Neural crest cell (in vitro differentiated cells): Measurements from ENCODE around the gene TMEM200C. TPM values are rescaled to one million over a fixed set of nuclear protein-coding genes. Genes with fewer than 3 reads are reported as not detected.

ENCODE experiments used
- DNase-seq: peaks from one replicate; pipeline ENCODE4 v3.0.0; 2021; ENCODE audit warnings: low read depth, mixed read lengths, low spot score
- H3K27ac Mint-ChIP-seq: one replicate; pipeline ENCODE4 v1.8.0; 2021; ENCODE audit warnings: mild to moderate bottlenecking, mixed read lengths; ENCODE audit not compliant: unreplicated experiment
- H3K27me3 Mint-ChIP-seq: 2 replicates; pipeline ENCODE4 v1.8.0; 2021; ENCODE audit warnings: low read depth, mild to moderate bottlenecking, mixed read lengths
- H3K36me3 Mint-ChIP-seq: 2 replicates; pipeline ENCODE4 v1.8.0; 2021; ENCODE audit warnings: low read depth, mild to moderate bottlenecking, mixed read lengths
- H3K4me1 Mint-ChIP-seq: 2 replicates; pipeline ENCODE4 v1.8.0; 2021; ENCODE audit warnings: mixed read lengths
- H3K4me3 Mint-ChIP-seq: one replicate; pipeline ENCODE4 v1.8.0; 2021; ENCODE audit warnings: mild to moderate bottlenecking, mixed read lengths
- H3K9me3 Mint-ChIP-seq: 2 replicates; pipeline ENCODE4 v1.8.0; 2021; ENCODE audit warnings: mixed read lengths
- CTCF ChIP-seq: fragments of 200-600 bp; sonication (generic); conservative IDR thresholded peaks from 2 replicates; pipeline ENCODE4 v1.5.0; 2021; ENCODE audit warnings: antibody characterized with exemption, mild to moderate bottlenecking
- long read RNA-seq: library from polyadenylated mRNA; unstranded; transcript quantifications from one replicate; pipeline ENCODE4 v2.0.0, GENCODE V29; 2020
- total RNA-seq: library from RNA; stranded (reverse); gene quantifications from 2 replicates; pipeline ENCODE4 v1.2.1, GENCODE V29; 2021

TMEM200C gene
- 24.2 and 26.1 TPM in 2 replicates for total RNA-seq
- long read RNA-seq, partial matches to known transcripts, result 0 of 3 reads
- long read RNA-seq, other reads (novel, unspliced or antisense), result 3 of 3 reads

DNA sequence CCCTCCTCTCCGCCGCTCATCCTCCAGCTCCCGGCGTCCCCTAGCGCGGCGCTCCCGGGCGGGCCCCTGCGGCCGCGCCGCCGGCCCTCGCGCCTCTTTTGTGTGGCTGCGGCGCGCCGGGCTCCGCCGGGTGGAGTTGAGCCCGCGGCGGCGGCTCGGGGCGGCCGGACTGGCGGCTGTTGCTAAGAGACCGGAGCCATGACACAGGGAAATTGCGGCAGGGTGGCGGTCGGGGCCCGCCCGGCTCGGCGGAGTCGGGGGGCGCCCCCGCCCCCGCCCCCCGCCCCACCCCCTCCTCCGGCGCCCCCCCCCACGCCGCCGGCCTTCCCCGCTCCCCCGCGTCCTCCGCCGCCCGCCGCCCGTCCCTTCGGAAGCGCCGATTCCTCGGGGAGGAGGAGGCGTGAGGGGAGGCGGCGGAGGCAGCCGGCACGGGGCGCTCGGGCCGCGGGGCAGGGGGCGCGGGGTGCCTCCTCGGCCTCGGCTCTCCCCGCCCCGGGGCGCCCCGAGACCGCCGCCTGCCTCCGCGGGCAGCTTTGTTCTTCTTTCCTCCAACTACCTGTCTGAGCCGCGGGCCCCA, at the start of gene TMEM200C:
Gene TMEM200C, minus strand, starts transcription at position 224 of the 577 bp plus-strand sequence. CDS start 3,459 bp downstream, outside the sequence.
- H3K9me3 Mint-ChIP-seq, result no peaks in the 10 kb centered on the region
- peaks cover 62% of the 10 kb centered on the region for H3K4me1 Mint-ChIP-seq
- peaks cover 19% of the 10 kb centered on the region for H3K36me3 Mint-ChIP-seq
- peak within 1 kb of the TSS; percentile 98 for H3K4me3 Mint-ChIP-seq
- TF ChIP-seq CTCF, result no peak
- peak within 1 kb of the TSS; percentile 99 for H3K27ac Mint-ChIP-seq
- DNase-seq, result peak; percentile 56
- no peaks in the 10 kb centered on the region for H3K27me3 Mint-ChIP-seq

GRCh38 chr18:5944448-5944847, 49.1 kb upstream of the TMEM200C start:
- no peak overlapping the region for H3K27ac Mint-ChIP-seq
- TF ChIP-seq CTCF, result no peak
- no peaks in the 10 kb centered on the region for H3K36me3 Mint-ChIP-seq
- H3K4me3 Mint-ChIP-seq, result no peak overlapping the region
- no peaks in the 10 kb centered on the region for H3K27me3 Mint-ChIP-seq
- DNase-seq, result no peak
- no peaks in the 10 kb centered on the region for H3K9me3 Mint-ChIP-seq
- H3K4me1 Mint-ChIP-seq, result peaks cover 33% of the 10 kb centered on the region

GRCh38 chr18:5943514-5943913, 48.2 kb upstream of the TMEM200C start:
- Mint-ChIP-seq H3K4me3 (no peak overlapping the region), H3K9me3 (no peaks in the 10 kb centered on the region), H3K27me3 (no peaks in the 10 kb centered on the region), H3K4me1 (peaks cover 31% of the 10 kb centered on the region), H3K36me3 (no peaks in the 10 kb centered on the region), H3K27ac (peak overlapping the region; percentile 68)
- no peak for TF ChIP-seq CTCF
- DNase-seq, result no peak

DNA sequence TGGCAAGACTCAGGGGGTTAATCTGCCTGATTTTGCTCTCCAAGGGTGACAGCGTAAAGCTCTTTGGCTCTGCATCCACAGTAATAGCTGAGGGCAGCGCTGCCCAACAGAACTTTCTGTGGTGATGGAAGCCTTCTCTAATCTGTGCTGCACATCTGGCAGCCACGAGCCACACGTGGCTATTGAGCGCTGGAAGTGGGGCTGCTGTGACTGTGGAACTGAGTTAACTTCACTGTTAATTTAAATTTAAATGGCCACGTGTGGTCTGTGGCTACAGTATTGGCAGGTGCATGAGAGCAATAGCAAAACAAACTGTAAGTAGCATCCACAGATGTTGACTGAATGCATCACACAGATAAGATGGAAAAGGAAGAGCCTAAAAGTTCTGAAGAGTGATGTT, 47.3 kb upstream of the TMEM200C start:
- Mint-ChIP-seq H3K4me1 (peaks cover 36% of the 10 kb centered on the region), H3K36me3 (no peaks in the 10 kb centered on the region), H3K4me3 (no peak overlapping the region), H3K9me3 (no peaks in the 10 kb centered on the region), H3K27ac (peak overlapping the region; percentile 52), H3K27me3 (no peaks in the 10 kb centered on the region)
- no peak for TF ChIP-seq CTCF
- no peak for DNase-seq

DNA sequence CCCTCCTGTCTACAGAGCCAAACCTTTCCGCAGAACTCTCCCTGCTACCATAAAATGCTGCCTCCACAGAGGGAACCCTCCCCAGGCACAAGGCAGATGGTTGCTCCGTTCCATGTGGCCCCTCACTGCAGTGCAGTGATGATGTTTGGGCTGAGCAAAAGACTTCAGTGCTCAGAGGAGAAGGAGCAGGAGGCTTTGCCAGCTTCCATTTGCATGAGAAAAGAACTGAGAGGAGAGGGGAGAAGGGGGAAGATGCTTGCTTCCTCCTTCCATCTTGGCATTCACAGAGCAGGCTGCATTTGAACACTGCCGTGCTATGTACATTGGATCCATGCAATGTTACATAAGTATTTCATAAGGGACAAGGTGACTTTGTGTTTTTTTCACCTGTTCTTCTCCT, 46.6 kb upstream of the TMEM200C start:
- no peak overlapping the region for H3K4me3 Mint-ChIP-seq
- H3K36me3 Mint-ChIP-seq, result peaks cover 2% of the 10 kb centered on the region
- no peaks in the 10 kb centered on the region for H3K27me3 Mint-ChIP-seq
- no peak for DNase-seq
- peak overlapping the region; percentile 73 for H3K27ac Mint-ChIP-seq
- peaks cover 43% of the 10 kb centered on the region for H3K4me1 Mint-ChIP-seq
- no peaks in the 10 kb centered on the region for H3K9me3 Mint-ChIP-seq
- no peak for TF ChIP-seq CTCF
